ENCODE data around the gene FSTL5. TPM values are rescaled to one million over a fixed set of nuclear protein-coding genes. Genes with fewer than 3 reads are reported as not detected.

FSTL5 gene
- total and polyA plus RNA-seq, 10 of the 15 experiments (the other 5 are each of a cell fraction or from before 2014, with no cell fraction given) = 0.04 to 2.4 (median 0.08) TPM; not detected in 4

GRCh38 chr4:161949946-161950725 lies 213.7 kb downstream of the FSTL5 start:
- no peak for FAIRE-seq
- ChIA-PET RAD21 (ENCODE audit: unreplicated experiment) (interaction anchor here (1.7 to 3.0 kb wide), 2 partner anchors 11 to 694 kb away, joined by 4 to 40 read pairs; no protein-coding TSS in a partner anchor), POLR2A (no interaction called here), SMC1A (ENCODE audit: uncharacterized antibody, unreplicated experiment) (interaction anchor here (1.0 to 2.4 kb wide), 3 partner anchors 11 to 696 kb away, joined by 3 to 11 read pairs (median 4); no protein-coding TSS in a partner anchor), CTCF (interaction anchor here (1.0 to 1.6 kb wide), 3 partner anchors 386 to 694 kb away, joined by 3 to 6 read pairs (median 3); no protein-coding TSS in a partner anchor)
- H3K4me1 ChIP-seq (ENCODE audit: control insufficient read depth, insufficient read depth, low read length) = no peaks in the 10 kb centered on the region
- H3K9me3 ChIP-seq (replicated peaks; ENCODE audit: control insufficient read depth, insufficient read depth, low read length) = no peaks in the 10 kb centered on the region
- H3K4me3 ChIP-seq = no peak overlapping the region
- in situ Hi-C loops (cut with MboI) = loop anchor here (25.0 kb wide), 1 partner anchor 688 kb away; no protein-coding TSS in a partner anchor
- H3K4me2 ChIP-seq (ENCODE audit: control insufficient read depth, insufficient read depth) = no peak overlapping the region
- H2AFZ ChIP-seq (ENCODE audit: control insufficient read depth, low read depth, low read length) = no peak overlapping the region
- H4K20me1 ChIP-seq (ENCODE audit: control insufficient read depth, insufficient read depth) = no peaks in the 10 kb centered on the region
- no peak overlapping the region for H3K27ac ChIP-seq (ENCODE audit: control insufficient read depth, insufficient read depth)
- intact Hi-C loops (cut with micrococcal nuclease; ENCODE audit: unreplicated experiment) = loop anchor here (5.0 kb wide), 1 partner anchor 628 kb away; no protein-coding TSS in a partner anchor
- no TSS peak for BruUV-seq (replicated peaks)
- TF ChIP-seq ZNF207 (IDR thresholded peaks at IDR 0.05; ENCODE audit: borderline replicate concordance) (no peak), CBFB (IDR thresholded peaks at IDR 0.05; ENCODE audit: low read depth) (no peak), CBX5 (IDR thresholded peaks at IDR 0.05; ENCODE audit: low read depth) (no peak), SMAD5 (IDR thresholded peaks at IDR 0.05; ENCODE audit: low read depth) (no peak), NFYA (IDR thresholded peaks at IDR 0.05; ENCODE audit: borderline replicate concordance, low read depth, low read length) (no peak), TCF12 (IDR thresholded peaks at IDR 0.05; ENCODE audit: low read depth, low read length) (no peak), CREB1 (IDR thresholded peaks at IDR 0.05; ENCODE audit: low read depth) (no peak), EZH2 (IDR thresholded peaks at IDR 0.05; ENCODE audit: borderline replicate concordance, control insufficient read depth, low read depth, low read length) (no peak)
- TF ChIP-seq, protein P1, sequence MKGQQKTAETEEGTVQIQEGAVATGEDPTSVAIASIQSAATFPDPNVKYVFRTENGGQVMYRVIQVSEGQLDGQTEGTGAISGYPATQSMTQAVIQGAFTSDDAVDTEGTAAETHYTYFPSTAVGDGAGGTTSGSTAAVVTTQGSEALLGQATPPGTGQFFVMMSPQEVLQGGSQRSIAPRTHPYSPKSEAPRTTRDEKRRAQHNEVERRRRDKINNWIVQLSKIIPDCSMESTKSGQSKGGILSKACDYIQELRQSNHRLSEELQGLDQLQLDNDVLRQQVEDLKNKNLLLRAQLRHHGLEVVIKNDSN (IDR thresholded peaks at IDR 0.05; ENCODE audit: borderline replicate concordance, extremely low read length, insufficient read depth, low read depth, low read length) = no peak
- TF ChIP-seq, protein P2, sequence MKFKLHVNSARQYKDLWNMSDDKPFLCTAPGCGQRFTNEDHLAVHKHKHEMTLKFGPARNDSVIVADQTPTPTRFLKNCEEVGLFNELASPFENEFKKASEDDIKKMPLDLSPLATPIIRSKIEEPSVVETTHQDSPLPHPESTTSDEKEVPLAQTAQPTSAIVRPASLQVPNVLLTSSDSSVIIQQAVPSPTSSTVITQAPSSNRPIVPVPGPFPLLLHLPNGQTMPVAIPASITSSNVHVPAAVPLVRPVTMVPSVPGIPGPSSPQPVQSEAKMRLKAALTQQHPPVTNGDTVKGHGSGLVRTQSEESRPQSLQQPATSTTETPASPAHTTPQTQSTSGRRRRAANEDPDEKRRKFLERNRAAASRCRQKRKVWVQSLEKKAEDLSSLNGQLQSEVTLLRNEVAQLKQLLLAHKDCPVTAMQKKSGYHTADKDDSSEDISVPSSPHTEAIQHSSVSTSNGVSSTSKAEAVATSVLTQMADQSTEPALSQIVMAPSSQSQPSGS (IDR thresholded peaks at IDR 0.05; ENCODE audit: low read length) = no peak
- 43% methylated on average over 4 of the region's 4 CpGs for whole genome bisulfite sequencing (ENCODE audit: insufficient coverage, insufficient replicate concordance, low lambda C conversion rate, missing lambda C conversion rate)
- H3K9ac ChIP-seq (ENCODE audit: control insufficient read depth, insufficient read depth, low read length) = no peak overlapping the region
- no peaks in the 10 kb centered on the region for H3K27me3 ChIP-seq (replicated peaks in 1 of 2; ENCODE audit: control insufficient read depth in 2 of 2, insufficient read depth in 2 of 2, low read length in 1 of 2)
- no peaks in the 10 kb centered on the region for H3K36me3 ChIP-seq (ENCODE audit: control insufficient read depth in 2 of 2, insufficient read depth in 2 of 2, low read length in 1 of 2)
- no peak for ATAC-seq
- no peaks in the 10 kb centered on the region for H3K79me2 ChIP-seq (ENCODE audit: control insufficient read depth, insufficient read depth, low read length)
- no peak for DNase-seq (ENCODE audit: low read depth, low spot score)

Data from GM12878 (cell line).